Fibroblast of mammary gland (primary cell): ENCODE data around the gene SORCS3.
A peak's percentile ranks its signal among the peaks of the same experiment; 100 is the strongest.

ENCODE experiments used
- DNase-seq: peaks from one replicate; pipeline ENCODE4 v3.0.0-alpha.2; 2010; ENCODE audit warnings: low read depth
- H3K4me3 ChIP-seq: 2 replicates; pipeline ENCODE4 v1.5.1; 2011; ENCODE audit warnings: low read depth, mild to moderate bottlenecking, low read length, moderate library complexity; ENCODE audit not compliant: control insufficient read depth
- CTCF ChIP-seq: conservative IDR thresholded peaks from 2 replicates; pipeline ENCODE4 v1.5.1; 2011; ENCODE audit warnings: low read depth, low read length, inconsistent platforms; ENCODE audit not compliant: control insufficient read depth, insufficient read depth

SORCS3 gene

DNA sequence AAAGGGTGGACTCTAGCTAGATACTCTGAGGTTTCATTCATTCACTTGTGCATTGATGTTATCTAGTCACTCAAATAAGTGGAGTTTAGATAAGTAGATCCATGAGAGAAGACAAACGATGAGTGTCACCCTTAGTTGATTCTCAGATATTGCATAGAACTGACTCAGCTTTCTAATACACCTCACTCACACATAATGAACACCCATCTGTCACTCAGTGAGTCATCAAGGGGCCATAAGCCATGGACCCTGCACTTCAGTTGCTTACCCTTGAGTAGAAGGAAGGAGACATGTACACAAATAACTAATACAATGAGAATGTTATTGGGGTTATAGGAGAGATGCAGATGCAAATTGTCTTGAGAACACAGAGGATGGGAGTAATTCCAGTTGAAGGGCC is 163.8 kb downstream of the SORCS3 start:
- no peak for TF ChIP-seq CTCF
- DNase-seq, result peak; percentile 3
- H3K4me3 ChIP-seq, result no peak overlapping the region

GRCh38 chr10:104806801-104807200 is 165.7 kb downstream of the SORCS3 start:
- H3K4me3 ChIP-seq, result no peak overlapping the region
- DNase-seq, result peak; percentile 11
- TF ChIP-seq CTCF, result no peak

- DNase-seq, result no peak
- no peak for TF ChIP-seq CTCF
- no peak overlapping the region for H3K4me3 ChIP-seq
Observed at GRCh38 chr10:104807581-104808310, 166.7 kb downstream of the SORCS3 start.

- no peak for TF ChIP-seq CTCF
- peak; percentile 60 for DNase-seq
- no peak overlapping the region for H3K4me3 ChIP-seq
Observed at GRCh38 chr10:104809288-104810090, 168.4 kb downstream of the SORCS3 start.

DNA sequence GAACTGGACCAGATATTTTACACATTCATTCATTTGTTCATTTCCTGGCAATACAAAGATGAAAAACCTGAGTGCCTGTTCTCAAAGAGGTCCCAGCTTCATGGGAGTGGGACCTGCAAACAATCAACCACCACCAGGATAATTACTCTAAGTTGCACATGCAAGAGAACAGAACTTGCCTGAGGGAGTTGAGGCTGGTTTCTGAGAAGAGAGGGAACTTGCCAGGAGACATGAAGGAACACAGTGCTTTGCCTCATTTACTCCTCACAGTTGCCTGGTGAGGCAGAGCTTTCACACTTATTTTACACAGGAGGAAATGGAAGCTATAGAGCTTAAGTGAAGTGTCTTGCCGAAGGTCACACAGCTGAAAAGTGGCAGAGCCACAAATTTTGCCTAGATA is 170.1 kb downstream of the SORCS3 start:
- no peak for DNase-seq
- no peak overlapping the region for H3K4me3 ChIP-seq
- no peak for TF ChIP-seq CTCF

GRCh38 chr10:104816501-104816900 is 175.4 kb downstream of the SORCS3 start:
- no peak for DNase-seq
- no peak overlapping the region for H3K4me3 ChIP-seq
- TF ChIP-seq CTCF, result no peak
